ENCODE measurements around the gene MASP1.
"Not testable (repeated sequence)": the region's sequence is repeated elsewhere in the genome, so short reads cannot be mapped to it uniquely, and the experiment has no call there.

MASP1 gene

DNA sequence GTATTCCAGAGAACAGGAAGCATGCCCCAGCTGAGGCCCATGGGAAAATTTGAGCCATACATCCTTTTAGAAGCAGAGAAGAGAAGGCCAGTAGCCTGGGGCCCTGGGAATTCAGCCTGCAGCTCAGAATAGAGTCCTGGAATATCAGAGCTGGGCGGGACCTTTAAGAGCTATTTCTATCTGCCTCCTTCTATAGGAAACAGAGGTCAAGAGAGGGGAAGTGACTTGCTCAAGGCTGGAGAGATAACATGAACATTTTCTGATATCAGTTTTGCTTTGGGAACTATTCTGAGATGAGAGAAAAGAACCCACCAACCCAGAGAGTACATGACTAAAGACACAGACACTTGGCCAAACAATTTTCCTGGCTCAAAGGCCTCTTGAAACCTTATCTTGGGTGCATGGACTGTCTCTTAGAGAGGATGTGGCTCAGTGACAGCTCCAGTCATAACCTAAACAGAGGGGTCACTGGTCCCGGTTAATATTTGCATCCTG is 26.0 kb downstream of the MASP1 start:
- no peak for DNase-seq (ENCODE audit: low spot score)

DNA sequence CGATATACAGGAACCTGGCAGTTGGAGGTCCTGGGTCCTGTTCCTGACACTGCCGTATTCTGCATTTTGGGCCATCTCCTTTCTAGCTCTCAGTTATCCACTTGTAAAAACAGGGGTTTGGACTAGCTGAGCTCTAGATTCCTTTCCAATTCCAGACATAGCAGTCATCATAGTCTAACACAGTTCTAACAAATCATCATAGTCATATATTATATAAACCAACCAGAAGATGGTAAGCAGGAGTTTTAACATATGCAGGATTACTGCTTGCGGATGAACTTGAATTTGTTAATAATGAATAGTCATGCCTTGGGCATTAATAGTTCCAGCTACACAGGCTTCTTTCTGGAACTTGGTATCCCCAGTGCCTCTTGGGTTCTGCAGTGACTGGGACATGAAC is 26.6 kb downstream of the MASP1 start:
- DNase-seq (ENCODE audit: low spot score): no peak

DNA sequence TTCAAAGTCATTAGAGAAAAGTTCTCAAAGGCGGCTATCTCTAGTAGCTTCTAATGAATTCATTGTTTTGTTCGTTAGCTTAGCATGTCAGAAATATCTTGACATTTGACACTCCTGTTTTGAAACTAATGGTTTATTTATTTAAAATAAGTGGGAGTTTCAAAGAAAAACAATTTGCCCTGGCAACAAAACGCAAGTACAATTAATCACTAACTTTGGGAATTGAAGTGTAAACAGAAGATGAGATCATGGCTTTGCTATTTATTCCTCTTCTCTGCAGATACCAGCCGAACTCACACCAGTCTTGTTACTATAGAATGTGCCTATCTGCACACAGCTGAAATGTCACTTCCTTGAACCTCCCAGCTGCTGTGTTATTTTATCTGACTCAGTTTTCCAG is 27.5 kb downstream of the MASP1 start:
- no peak for DNase-seq (ENCODE audit: low spot score)

DNA sequence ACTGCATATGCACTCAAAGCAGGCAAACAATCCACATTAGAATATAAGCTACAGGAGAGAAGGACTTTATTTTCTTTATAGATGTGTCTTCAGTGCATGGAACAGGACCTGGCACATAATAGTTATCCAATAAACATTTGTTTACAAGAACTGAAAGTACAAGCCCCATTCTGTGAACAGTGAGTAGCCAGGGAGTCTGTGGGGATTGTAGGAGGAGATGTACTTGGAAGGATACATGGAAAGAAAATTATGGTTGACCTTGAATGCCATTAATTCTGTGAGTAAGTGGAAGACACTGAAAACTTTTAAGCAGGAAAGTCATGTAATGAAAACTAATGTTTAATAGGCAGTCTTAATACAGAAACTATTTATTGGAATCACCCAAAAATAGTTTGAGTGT is 28.3 kb downstream of the MASP1 start:
- DNase-seq (ENCODE audit: low spot score): no peak

DNA sequence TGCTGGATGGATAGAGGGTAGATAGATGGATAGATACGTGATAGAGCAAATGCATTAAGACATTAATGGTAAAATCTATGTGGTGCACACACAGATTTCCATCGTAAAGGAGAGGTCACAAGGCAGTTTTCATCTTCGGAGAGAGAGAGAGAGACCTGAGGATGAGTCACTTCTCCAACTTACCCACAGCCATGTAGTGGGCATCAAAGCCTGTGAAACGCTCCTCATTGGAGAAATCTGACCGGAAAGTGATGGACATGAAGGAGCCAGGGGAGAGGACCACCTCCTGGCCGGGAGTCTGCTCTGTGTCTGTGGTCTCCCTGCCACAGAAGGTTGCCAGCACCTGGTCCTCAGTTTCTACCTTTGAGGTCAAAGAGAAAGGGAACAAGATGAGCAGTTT is 29.2 kb downstream of the MASP1 start:
- DNase-seq (ENCODE audit: low spot score): no peak

DNA sequence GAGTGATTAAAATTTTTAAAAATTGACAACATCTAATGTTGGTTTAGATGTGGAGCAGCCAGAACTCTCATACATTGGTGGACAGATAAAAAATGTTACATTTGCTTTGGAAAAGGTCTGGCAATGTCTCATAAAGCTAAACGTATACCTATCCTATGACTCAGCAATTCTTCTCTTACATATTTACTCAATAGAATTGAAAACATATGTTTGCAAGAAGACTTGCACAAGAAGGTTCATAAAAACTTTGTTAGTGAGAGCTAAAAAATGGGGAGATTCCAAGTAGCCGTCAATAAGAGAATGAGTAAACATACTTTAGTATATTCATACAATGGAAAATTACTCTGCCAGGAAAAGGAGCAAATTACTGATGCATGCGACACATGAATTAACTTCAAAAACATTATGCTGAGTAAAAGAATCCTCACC is 30.0 kb downstream of the MASP1 start:
- no peak for DNase-seq (ENCODE audit: low spot score)

DNA sequence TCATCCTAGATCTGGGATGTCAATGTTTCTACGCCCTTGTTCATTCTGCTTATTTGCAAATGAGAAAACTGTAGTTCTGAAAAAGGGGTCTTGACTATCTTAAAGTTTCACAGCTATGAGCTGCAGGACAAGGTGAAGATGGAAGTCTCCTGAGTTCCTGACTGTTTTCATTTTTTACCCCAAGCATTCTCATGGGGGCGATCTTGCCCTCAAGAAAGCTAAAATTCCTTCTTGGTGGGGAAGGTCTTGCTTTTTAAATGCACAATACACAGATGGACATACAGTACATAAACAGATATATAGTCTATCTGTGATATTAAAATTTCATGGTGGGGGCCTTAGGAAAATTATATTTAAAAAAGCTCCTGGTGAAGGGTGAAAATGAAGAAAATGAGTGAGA is 32.4 kb downstream of the MASP1 start:
- DNase-seq (ENCODE audit: low spot score): no peak

DNA sequence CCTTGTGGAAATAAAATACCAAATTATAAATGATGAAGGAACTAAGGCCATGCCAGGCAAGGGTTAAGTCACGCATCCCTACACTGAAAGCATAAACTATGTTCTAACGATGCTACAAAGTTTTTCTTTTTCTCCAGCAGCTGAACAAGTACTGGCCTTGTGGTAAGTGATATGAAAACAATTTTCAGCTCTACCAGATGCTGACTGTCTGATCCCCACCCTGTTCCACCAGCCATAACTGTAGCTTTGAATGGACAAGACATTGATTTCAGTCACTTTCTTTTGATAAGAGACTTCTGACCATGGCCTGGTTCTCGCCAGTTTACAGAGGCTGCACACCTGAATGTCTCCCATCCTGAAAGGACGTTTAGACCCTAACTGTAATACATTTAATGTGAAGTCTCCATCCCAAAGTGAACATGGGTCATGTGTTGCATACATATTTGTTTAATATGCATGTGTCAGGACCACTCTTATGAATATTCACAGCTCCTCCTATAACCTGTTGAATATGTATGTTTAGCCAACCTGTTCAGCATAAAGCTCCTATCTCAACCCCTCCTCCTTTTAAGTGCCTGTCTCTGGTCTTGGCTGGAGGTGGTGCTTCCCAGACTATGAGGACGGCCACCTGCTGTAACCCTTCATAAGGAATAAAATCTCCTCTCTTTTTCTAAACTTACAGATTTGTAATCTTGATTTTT is 33.4 kb downstream of the MASP1 start:
- DNase-seq (ENCODE audit: low spot score): no peak

DNA sequence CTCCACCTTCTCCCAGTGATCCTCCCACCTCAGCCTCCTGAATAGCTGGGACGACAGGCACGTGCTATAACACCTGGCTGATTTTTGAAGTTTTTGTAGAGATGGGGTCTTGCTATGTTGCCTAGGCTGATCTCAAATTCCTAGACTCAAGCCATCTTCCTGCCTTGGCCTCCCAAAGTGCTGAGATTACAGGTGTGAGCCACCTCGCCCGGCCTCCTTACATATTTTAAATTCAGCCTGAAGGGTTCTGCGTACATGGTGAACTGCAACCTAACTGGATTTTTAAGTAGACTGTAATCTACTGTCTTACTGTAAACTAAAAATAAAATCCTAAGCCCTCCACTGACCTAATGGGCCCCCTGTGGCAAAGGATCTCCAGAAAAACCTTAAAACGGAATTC is 34.1 kb downstream of the MASP1 start:
- no peak for DNase-seq (ENCODE audit: low spot score)

DNA sequence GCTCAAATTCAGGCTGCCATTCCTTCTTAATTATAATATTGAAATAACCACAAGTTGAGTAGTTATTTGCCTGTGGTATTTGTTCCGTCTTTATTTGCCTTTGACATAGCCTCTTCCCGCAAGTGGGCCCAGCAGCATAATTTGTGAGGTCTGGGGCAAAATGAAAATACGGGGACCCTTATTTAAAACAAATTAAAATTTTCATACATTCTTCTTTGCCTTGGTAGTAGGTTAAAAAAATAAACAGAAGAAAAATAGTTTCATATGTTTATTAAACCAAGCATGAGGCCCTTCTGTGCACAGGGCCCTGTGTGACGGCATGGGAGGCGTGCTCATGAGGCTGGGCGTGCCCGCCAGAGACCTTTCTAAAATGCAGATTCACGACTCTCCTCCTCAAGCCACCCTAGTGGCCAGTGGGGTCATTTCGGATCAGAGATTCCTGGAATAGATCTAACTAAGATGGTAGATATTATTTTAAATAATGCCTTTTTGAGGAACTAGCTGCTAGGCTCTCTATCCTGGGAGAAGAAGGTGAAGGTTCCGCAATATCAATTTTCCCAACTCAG is 35.4 kb downstream of the MASP1 start:
- no peak for DNase-seq (ENCODE audit: low spot score)

DNA sequence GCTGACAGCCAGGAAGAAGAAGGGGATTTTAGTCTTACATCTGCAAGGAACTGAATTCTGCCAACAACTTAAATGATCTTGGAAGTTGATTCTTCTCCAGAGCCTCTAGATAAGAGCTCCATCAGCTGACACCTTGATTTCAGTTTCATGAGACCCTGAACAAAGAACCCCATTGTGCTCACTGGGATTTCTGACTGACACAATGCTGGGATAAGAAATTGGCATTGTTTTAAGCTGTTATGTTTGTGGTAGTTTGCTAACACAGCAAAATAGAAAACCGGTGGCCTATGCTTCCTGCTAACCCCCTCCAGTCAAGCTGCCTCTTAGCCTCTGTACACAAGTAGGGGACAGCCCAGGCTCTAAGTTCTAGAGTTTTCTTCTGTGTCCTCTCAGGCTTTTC is 36.2 kb downstream of the MASP1 start:
- DNase-seq (ENCODE audit: low spot score): no peak

DNA sequence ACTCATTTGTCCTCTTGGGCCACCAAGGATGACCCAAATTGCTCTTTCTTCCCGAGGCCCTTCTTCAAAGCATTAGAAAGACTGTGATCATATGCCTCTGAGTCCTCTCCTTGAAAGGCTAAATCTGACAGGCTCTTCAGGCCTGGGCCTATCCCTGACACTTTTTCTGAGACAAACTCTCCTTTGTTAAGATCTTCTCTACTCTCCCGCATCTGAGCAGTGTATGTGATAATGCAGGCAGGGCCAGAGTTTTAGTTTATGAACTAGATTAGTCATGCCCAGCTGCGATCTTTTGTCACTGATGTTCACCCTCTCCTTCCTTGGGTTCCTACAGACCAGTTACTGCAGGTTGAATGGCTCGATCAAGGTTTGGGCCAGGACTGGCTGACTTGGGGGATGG is 39.2 kb downstream of the MASP1 start:
- no peak for DNase-seq (ENCODE audit: low spot score)

DNA sequence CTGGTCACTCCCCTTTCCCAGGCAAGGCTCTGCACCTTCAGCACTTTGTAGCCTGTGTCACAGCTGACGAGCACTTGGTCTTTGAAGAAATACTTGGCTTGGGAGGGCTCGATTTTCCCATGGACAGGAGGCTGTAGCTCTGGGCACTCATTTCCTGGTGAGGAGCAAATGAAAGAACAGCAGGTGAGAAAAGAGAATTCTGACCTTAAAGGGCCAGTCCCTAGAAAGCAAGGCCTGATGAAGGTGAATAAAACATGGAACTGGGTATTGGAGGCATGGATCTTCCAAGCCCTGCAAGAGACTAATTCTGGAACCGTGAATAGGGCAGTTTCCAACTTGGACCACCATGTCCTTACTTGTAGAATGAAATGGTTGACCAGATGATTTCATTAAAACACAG is 39.9 kb downstream of the MASP1 start:
- no peak for DNase-seq (ENCODE audit: low spot score)

DNA sequence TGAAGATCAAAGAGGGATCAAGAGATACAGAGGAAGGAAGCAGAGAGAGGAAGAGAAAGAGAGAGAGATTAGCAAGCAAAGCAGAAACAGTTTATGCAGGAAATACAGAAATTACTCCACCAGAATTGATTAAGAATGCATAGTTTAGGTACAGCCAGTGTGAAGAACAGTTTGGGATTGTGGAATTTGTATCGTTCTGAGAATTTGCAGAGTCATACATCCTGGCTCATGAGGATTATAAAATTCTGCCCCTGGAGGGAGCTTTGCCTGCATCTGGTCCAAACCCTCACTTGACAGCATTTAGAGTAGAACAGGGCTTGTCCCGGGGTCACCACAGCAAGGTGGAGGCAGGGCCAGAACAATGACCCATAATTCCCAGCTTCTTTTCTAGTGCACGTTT is 44.1 kb downstream of the MASP1 start:
- DNase-seq (ENCODE audit: low spot score): no peak

DNA sequence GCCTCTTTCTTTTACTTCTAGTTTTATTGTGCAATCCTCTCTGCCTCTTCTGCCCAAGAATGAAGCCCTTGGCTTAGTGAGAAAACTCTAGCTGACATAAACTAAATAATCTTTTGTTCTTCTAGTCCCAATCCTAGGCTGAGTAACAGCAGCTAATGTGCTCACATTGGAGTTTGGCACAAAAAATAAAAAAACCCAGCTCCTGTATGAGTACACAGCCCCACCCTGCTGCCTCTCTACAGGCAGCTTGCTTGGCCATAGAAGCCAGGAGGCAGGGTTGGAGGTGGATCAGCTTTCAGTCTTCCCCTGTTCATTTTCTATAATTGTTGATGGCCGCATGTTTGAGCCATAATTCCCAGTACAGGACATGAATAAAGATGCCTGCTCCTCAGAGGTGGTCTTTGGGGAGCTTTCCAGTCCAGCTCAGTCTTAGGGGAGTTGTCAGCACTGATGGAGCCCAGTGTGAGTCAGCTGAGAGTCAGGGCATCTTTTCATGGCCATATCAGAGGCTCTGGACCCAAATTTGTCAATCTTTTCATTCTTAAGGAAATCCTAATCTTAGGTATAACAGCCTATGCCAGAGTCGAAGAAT is 47.5 kb downstream of the MASP1 start:
- DNase-seq (ENCODE audit: low spot score): no peak

DNA sequence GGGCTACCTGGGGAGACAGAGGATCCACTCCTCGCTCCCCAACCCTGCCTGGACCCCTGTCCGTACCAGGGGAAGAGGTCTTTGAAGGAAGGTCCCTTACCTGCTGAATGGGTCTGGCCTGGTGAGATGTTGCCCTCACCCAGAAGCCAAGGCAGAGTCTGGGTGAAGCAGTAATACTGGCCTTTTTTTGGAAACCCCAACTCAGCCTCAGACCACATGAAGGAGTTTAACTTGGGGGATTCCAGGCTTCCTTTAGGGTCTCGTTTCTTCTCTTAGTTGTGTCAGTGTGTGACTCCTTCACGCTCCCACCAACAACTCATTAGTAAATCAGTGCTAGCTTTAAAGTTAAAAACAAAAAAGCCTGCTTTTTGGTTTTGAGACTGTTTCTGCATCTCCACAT is 48.6 kb downstream of the MASP1 start:
- no peak for DNase-seq (ENCODE audit: low spot score)

DNA sequence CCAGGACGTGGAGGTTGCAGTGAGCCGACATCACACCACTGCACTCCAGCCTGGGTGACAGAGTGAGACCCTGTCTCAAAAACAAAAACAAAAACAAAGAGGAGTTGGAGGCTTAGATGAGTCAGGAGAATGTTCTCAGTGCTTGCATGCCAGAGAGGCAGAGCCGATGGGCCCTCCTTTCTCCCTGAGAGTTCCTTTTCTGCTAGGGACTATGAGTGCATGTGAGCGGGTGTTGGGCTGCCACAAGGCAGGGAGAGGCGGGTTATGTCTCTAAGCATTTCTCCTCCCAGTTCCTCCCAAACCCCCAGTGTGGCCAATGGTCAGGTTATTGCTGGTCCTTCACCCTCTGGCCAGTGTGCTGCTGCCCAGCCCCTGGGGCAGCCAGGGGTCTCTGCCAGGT is 49.1 kb downstream of the MASP1 start:
- no peak for DNase-seq (ENCODE audit: low spot score)

DNA sequence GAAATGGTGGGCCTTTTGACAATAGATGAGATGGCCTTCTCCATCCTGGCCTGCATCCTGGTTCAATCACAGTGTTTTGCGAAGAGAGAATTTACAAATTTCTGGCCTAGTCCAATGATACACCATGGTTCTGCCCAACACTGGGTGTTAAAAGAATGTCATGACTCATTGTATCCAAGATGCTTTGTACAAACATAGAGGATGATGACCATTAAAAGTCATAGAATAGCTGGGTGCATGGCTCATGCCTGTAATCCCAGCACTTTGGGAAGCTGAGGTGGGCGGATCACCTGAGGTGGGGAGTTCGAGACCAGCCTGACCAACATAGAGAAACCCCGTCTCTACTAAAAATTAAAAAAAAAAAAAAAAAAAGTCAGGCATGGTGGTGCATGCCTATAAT is 52.7 kb downstream of the MASP1 start:
- DNase-seq (ENCODE audit: low spot score): not testable (repeated sequence)

DNA sequence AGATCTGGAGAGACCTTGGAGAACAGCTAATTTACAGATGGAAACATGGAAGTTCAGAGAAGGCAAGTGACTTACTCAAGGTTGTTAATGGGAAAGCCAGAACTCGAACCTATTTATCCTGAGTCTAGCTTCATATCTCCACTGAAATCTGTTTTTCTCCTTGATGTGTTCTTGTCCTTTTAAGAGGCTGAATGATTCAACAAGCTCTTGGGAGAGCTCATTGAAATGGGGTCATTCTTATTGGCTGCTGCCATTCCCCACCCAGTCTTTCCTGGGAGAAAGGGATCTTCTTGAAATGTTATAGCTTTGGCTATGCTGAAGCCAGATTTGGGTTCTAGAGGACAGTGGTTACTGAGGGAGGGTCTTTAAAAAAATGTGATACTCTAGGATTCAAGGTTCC is 53.3 kb downstream of the MASP1 start:
- DNase-seq (ENCODE audit: low spot score): no peak

DNA sequence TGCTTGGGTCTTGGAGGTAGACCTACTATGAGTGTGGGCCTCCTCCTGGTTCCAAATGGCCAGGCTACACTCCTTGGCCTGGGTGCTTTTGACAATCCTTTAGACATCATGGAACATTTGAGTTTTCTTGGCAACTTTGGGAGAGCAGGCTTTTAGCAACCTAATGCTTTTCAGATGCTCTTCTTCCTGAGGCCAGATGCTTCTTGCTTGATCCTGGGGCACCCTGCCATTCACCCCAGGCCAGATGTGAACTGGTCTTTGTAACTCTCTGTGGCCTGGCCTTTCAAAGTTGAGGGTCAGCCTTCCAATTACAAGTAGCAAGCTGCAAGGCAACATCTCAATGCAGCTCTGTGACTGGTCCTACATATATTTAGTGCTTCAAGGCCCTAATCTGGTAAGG is 53.8 kb downstream of the MASP1 start:
- DNase-seq (ENCODE audit: low spot score): no peak

DNA sequence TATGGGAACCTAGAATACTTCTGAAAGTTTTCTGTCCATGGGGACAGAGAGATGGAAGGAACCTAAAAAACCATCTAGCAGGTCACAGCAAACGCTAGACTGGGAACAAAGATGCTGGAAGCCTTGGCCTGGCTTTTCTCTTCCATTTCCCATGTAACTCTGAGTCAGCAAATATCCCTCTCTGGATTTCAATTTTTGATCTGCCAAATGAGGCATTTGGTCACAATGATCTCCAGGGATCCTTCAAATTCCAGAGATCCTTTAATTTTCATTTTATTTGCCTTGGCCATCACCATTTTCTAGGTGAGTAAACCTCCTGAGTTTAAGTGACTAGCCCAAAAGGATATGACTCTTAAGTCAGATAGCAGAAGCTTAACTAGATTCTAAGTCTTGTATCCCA is 54.6 kb downstream of the MASP1 start:
- DNase-seq (ENCODE audit: low spot score): no peak

DNA sequence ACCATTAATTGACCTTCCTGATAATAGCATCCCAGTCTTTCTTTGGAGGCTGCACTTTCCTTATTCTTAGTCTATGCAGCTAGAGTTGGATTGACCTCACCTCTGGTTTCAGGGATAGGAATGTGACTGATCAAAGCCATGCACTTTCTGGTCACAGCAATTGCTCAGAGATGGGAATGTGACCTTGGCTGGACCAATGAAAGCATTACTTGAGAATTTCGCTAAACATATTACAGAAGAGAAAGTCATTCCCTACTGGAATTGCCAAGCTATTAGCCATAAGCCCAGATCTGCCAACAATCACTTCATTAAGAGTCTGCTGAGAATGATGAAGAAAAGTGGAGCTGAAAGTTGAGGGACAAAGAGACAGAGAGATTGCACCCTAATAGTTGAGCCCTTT is 61.5 kb downstream of the MASP1 start:
- DNase-seq (ENCODE audit: low spot score): no peak

DNA sequence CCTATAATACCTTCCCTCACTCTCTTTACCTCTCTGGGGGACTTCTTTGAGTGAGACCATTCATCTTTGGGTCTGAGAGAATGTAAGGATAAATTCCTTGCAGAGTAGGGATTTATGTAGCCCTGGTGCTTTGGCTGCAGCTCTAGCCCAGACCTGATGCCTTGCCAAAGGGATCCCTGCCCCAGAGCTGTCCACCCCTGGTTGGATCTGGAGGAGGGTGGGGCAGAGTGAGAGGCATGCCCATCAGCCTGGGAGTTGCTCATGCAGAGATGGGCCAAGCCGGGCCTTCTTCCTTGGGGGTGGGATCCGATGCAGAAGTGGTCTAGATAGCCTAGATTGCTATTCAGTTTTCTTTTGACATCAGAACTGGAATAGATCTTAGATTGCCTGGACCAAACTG is 62.8 kb downstream of the MASP1 start:
- no peak for DNase-seq (ENCODE audit: low spot score)

Measured in ecto neural progenitor cell (in vitro differentiated cells).